Chondrocyte (in vitro differentiated cells): ENCODE results near the gene TMEM63A. TPM values are rescaled to one million over a fixed set of nuclear protein-coding genes. Genes with fewer than 3 reads are reported as not detected.
"Not testable (repeated sequence)": the region's sequence is repeated elsewhere in the genome, so short reads cannot be mapped to it uniquely, and the experiment has no call there.

Source experiments
- DNase-seq: peaks from one replicate; pipeline ENCODE4 v3.0.0; 2021; ENCODE audit warnings: mixed read lengths, low spot score
- H3K27ac Mint-ChIP-seq: one replicate; pipeline ENCODE4 v1.8.0; 2021; ENCODE audit warnings: mild to moderate bottlenecking, moderate library complexity, mixed read lengths; ENCODE audit not compliant: unreplicated experiment
- H3K27me3 Mint-ChIP-seq: 2 replicates; pipeline ENCODE4 v1.8.0; 2021; ENCODE audit warnings: low read depth, mixed read lengths
- H3K36me3 Mint-ChIP-seq: 2 replicates; pipeline ENCODE4 v1.8.0; 2021; ENCODE audit warnings: low read depth, mixed read lengths
- H3K4me1 Mint-ChIP-seq: 2 replicates; pipeline ENCODE4 v1.8.0; 2021; ENCODE audit warnings: low read depth, mild to moderate bottlenecking, mixed read lengths
- H3K4me3 Mint-ChIP-seq: one replicate; pipeline ENCODE4 v1.8.0; 2021; ENCODE audit warnings: mild to moderate bottlenecking, moderate library complexity, mixed read lengths; ENCODE audit not compliant: unreplicated experiment
- H3K9me3 Mint-ChIP-seq: 2 replicates; pipeline ENCODE4 v1.8.0; 2021; ENCODE audit warnings: low read depth, mixed read lengths
- total RNA-seq: library from RNA; stranded (reverse); gene quantifications from 3 replicates; pipeline ENCODE4 v1.2.1, GENCODE V29; 2021
- TF ChIP-seq, protein P1 (sequence below): fragments of 200-600 bp; sonication (generic); IDR thresholded peaks from 2 replicates; pipeline ENCODE4 v1.5.0; 2021; ENCODE audit warnings: antibody characterized with exemption, mild to moderate bottlenecking, moderate library complexity

Gene TMEM63A
- total RNA-seq, 1 donor from 2014 or later, result 50.3 TPM

DNA sequence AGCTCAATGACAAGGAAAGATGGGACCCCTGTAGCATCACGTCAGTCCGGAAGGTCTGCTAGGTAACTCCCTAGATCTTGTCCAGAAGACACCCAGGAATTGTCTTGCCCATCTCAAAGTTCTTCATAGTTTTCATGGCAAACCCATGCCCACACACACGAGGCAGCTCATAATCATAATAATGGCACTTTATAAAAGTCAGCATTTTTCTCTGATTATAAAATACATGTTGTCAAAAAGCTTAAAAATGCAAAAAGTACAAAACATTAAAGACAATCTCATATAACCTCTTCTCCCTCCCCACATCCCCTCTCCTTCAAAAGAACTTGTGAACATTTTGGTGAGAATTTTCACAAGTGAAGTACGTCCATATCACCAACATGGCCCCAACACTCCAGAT, 41.5 kb downstream of the TMEM63A start:
- Mint-ChIP-seq H3K36me3 (peaks cover 5% of the 10 kb centered on the region), H3K4me1 (peaks cover 7% of the 10 kb centered on the region), H3K27me3 (no peaks in the 10 kb centered on the region), H3K27ac (no peak overlapping the region), H3K9me3 (no peaks in the 10 kb centered on the region), H3K4me3 (no peak overlapping the region)
- no peak for DNase-seq
- TF ChIP-seq, protein P1, sequence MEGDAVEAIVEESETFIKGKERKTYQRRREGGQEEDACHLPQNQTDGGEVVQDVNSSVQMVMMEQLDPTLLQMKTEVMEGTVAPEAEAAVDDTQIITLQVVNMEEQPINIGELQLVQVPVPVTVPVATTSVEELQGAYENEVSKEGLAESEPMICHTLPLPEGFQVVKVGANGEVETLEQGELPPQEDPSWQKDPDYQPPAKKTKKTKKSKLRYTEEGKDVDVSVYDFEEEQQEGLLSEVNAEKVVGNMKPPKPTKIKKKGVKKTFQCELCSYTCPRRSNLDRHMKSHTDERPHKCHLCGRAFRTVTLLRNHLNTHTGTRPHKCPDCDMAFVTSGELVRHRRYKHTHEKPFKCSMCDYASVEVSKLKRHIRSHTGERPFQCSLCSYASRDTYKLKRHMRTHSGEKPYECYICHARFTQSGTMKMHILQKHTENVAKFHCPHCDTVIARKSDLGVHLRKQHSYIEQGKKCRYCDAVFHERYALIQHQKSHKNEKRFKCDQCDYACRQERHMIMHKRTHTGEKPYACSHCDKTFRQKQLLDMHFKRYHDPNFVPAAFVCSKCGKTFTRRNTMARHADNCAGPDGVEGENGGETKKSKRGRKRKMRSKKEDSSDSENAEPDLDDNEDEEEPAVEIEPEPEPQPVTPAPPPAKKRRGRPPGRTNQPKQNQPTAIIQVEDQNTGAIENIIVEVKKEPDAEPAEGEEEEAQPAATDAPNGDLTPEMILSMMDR, result no peak

GRCh38 chr1:225840223-225840610, 42.0 kb downstream of the TMEM63A start:
- peaks cover 9% of the 10 kb centered on the region for H3K4me1 Mint-ChIP-seq
- H3K4me3 Mint-ChIP-seq, result no peak overlapping the region
- H3K9me3 Mint-ChIP-seq, result no peaks in the 10 kb centered on the region
- H3K36me3 Mint-ChIP-seq, result peaks cover 3% of the 10 kb centered on the region
- H3K27me3 Mint-ChIP-seq, result no peaks in the 10 kb centered on the region
- no peak for DNase-seq
- H3K27ac Mint-ChIP-seq, result no peak overlapping the region
- TF ChIP-seq, protein P1, result no peak

DNA sequence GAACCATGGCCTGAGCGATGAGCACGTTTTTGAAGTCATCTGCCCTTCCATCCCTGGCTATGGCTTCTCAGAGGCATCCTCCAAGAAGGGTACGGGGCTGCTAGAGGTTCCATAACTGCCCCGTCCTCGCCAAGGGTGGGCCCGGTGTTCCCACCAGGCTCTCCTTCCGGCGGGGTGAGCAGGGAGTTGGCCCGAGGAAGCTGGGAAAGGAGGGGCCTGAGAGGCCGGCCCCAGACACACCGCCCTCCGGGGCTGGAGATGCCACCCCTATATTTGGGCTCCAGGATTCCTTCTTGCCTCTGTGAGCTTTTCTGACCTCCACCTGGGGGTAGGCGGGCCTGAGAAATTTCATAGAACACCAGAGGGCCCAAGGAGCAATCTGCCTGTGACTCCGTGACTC, 43.4 kb downstream of the TMEM63A start:
- DNase-seq, result no peak
- Mint-ChIP-seq H3K27me3 (no peaks in the 10 kb centered on the region), H3K4me1 (peaks cover 20% of the 10 kb centered on the region), H3K4me3 (no peak overlapping the region), H3K9me3 (no peaks in the 10 kb centered on the region), H3K36me3 (peaks cover 3% of the 10 kb centered on the region), H3K27ac (no peak overlapping the region)
- TF ChIP-seq, protein P1, result no peak

DNA sequence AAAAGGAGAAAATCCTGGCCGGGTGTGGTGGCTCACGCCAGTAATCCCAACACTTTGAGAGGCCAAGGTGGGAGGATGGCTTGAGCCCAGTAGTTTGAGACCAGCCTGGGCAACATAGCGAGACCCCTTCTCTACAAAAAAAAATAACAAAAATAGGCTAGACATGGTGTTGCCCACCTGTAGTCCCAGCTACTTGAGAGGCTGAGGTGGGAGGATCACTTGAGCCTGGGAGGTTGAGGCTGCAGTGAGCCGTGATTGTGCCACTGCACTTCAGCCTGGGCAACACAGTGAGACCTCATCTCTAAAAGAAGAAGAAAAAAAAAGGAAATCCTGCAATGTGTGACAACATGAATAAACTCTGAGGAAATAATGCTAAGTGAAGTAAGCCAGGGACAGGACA, 45.9 kb downstream of the TMEM63A start:
- H3K27ac Mint-ChIP-seq, H3K9me3 Mint-ChIP-seq, H3K4me3 Mint-ChIP-seq, DNase-seq, H3K27me3 Mint-ChIP-seq: not testable (repeated sequence)
- Mint-ChIP-seq H3K4me1 (peaks cover 20% of the 10 kb centered on the region), H3K36me3 (peaks cover 11% of the 10 kb centered on the region)

DNA sequence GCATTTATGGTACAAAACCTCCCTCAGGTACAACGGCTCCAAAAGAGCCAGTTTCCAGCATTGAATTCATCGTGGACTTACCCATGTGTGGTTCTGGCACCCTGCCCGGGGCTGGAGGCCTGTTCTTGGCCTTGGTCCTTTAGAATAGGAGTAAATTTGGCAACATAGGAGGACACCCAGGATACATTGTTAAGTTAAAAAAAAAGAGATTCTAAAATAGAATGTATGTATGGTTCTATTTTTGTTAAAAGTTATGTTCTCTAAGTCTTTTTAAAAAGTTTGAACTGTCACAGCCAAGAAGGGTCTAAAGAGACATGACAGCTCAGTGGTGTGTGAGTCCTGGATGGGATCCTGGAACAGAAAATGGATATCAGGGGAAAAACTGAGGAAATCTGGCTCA, 46.3 kb downstream of the TMEM63A start:
- Mint-ChIP-seq H3K27me3 (no peaks in the 10 kb centered on the region), H3K36me3 (peaks cover 15% of the 10 kb centered on the region), H3K9me3 (no peaks in the 10 kb centered on the region), H3K4me3 (no peak overlapping the region), H3K27ac (peak overlapping the region; percentile 57), H3K4me1 (peaks cover 20% of the 10 kb centered on the region)
- no peak for DNase-seq
- TF ChIP-seq, protein P1, result no peak
